Measurements from ENCODE around the gene PSMD1. TPM values are rescaled to one million over a fixed set of nuclear protein-coding genes. Genes with fewer than 3 reads are reported as not detected.

PSMD1 gene
- total and polyA plus RNA-seq, 2 experiments from 2014 or later = 102 to 106 TPM

DNA sequence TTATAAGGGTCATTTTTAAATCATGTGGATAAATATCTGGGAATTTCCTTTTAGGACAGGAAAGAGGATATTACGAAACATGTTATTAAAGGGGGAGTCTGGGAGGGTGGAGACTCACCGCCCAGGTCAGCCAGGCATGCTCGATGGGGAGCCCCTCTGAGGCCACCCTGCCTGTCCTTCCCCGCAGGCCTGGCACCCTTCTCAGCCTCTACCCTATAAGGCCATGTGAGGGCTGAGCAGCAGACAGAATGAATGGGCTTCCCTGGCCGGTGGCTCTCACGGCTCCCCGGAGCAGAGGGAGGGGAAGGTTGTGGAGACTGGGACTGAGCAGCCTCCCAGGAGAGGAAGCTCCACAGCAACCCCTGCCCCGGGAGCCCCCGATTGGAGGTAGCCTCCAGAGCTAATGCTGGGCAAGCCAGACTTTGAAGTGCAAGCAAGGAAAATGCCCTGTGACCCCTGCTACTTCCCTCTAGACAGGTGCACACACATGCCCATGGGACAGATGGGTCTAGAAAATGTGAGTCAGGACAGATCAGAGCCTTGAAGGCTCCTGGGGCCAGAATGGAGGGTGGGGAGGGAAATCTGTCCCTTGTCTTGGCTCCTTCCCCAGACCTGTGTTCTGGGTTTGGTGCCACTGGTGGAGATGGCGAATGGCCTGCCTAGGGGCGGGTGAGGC lies 128.5 kb downstream of the PSMD1 start:
- 0 out of 2 replicates have a peak, but pooled peaks cover 5% of the 10 kb centered on the region for H3F3A ChIP-seq (ENCODE audit: insufficient read depth)
- no peaks in the 10 kb centered on the region for H3K9me3 ChIP-seq (ENCODE audit: low read depth)
- WGBS, 2 experiments (ENCODE audit: low coverage in 1 of 2, low lambda C conversion rate in 2 of 2, missing lambda C conversion rate in 2 of 2) = 73 to 78% methylated on average over 10 to 11 of the region's 11 CpGs
- no peaks in the 10 kb centered on the region for H3K9me2 ChIP-seq (ENCODE audit: insufficient read depth)
- no peaks in the 10 kb centered on the region for H3K36me3 ChIP-seq (ENCODE audit: low read depth)
- no peaks in the 10 kb centered on the region for H4K20me1 ChIP-seq (ENCODE audit: insufficient read depth)
- no peak overlapping the region for H3K9ac ChIP-seq
- no peak overlapping the region for H3K4me2 ChIP-seq (ENCODE audit: unreplicated experiment)
- no peak overlapping the region for H3K4me3 ChIP-seq
- no peak for DNase-seq
- in situ Hi-C loops (cut with MboI) = no loop called here
- H3K79me2 ChIP-seq (ENCODE audit: insufficient read depth) = no peaks in the 10 kb centered on the region
- H3K27me3 ChIP-seq (replicated peaks; ENCODE audit: insufficient read depth) = no peaks in the 10 kb centered on the region
- H3K27ac ChIP-seq = no peak overlapping the region
- peaks cover 12% of the 10 kb centered on the region for H3K4me1 ChIP-seq (ENCODE audit: insufficient read depth)
- TF ChIP-seq EZH2phosphoT487 (IDR thresholded peaks at IDR 0.05; ENCODE audit: insufficient read depth, low read depth) (no peak), EZH2 (IDR thresholded peaks at IDR 0.05; ENCODE audit: insufficient read depth, poor library complexity, severe bottlenecking) (no peak)
- no peak overlapping the region for H2AFZ ChIP-seq

DNA sequence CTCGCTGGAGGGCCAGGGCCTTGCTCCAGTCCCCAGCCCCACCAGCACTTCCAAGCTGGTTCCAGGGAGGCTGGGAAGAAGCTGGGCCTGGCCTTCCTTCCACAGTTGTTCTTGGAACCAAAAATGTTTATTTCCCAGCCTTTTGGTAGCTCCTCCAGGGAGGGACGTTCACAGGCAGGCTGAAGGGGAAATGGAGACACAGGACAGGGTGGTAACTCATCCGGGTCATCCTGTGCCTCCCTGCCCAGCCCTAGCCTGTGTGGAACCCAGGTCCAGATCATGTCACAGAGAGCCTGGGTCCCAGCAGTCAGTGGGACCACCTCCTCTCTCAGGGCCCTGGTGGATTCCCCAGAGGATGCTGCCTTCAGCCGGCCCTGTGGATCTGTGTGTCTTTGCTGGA lies 129.2 kb downstream of the PSMD1 start:
- Histone ChIP-seq H3K9ac (no peak overlapping the region), H3K9me3 (ENCODE audit: low read depth) (no peaks in the 10 kb centered on the region), H4K20me1 (ENCODE audit: insufficient read depth) (no peaks in the 10 kb centered on the region), H3K27ac (no peak overlapping the region), H3K4me2 (ENCODE audit: unreplicated experiment) (no peak overlapping the region), H3K27me3 (replicated peaks; ENCODE audit: insufficient read depth) (no peaks in the 10 kb centered on the region), H3K36me3 (ENCODE audit: low read depth) (no peaks in the 10 kb centered on the region), H2AFZ (no peak overlapping the region), H3F3A (ENCODE audit: insufficient read depth) (0 out of 2 replicates have a peak, but pooled peaks cover 3% of the 10 kb centered on the region), H3K9me2 (ENCODE audit: insufficient read depth) (no peaks in the 10 kb centered on the region), H3K4me1 (ENCODE audit: insufficient read depth) (peaks cover 11% of the 10 kb centered on the region), H3K79me2 (ENCODE audit: insufficient read depth) (no peaks in the 10 kb centered on the region), H3K4me3 (no peak overlapping the region)
- TF ChIP-seq EZH2 (IDR thresholded peaks at IDR 0.05; ENCODE audit: insufficient read depth, poor library complexity, severe bottlenecking) (no peak), EZH2phosphoT487 (IDR thresholded peaks at IDR 0.05; ENCODE audit: insufficient read depth, low read depth) (no peak)
- in situ Hi-C loops (cut with MboI) = no loop called here
- DNase-seq = no peak
- WGBS, 2 experiments (ENCODE audit: low coverage in 1 of 2, low lambda C conversion rate in 2 of 2, missing lambda C conversion rate in 2 of 2) = 50 to 62% methylated on average over 4 of the region's 4 CpGs

GRCh38 chr2:231186325-231186724 lies 129.7 kb downstream of the PSMD1 start:
- in situ Hi-C loops (cut with MboI) = no loop called here
- Histone ChIP-seq H3F3A (ENCODE audit: insufficient read depth) (0 out of 2 replicates have a peak, but pooled peaks cover 3% of the 10 kb centered on the region), H3K79me2 (ENCODE audit: insufficient read depth) (no peaks in the 10 kb centered on the region), H3K4me3 (no peak overlapping the region), H3K27ac (no peak overlapping the region), H3K9me3 (ENCODE audit: low read depth) (no peaks in the 10 kb centered on the region), H4K20me1 (ENCODE audit: insufficient read depth) (no peaks in the 10 kb centered on the region), H3K36me3 (ENCODE audit: low read depth) (no peaks in the 10 kb centered on the region), H2AFZ (no peak overlapping the region), H3K9me2 (ENCODE audit: insufficient read depth) (no peaks in the 10 kb centered on the region), H3K27me3 (replicated peaks; ENCODE audit: insufficient read depth) (no peaks in the 10 kb centered on the region), H3K4me1 (ENCODE audit: insufficient read depth) (peaks cover 10% of the 10 kb centered on the region), H3K9ac (no peak overlapping the region), H3K4me2 (ENCODE audit: unreplicated experiment) (no peak overlapping the region)
- WGBS, 2 experiments (ENCODE audit: low coverage in 1 of 2, low lambda C conversion rate in 2 of 2, missing lambda C conversion rate in 2 of 2) = 93 to 94% methylated on average over 7 of the region's 7 CpGs
- no peak for DNase-seq
- no peak for TF ChIP-seq EZH2phosphoT487 (IDR thresholded peaks at IDR 0.05; ENCODE audit: insufficient read depth, low read depth)
- no peak for TF ChIP-seq EZH2 (IDR thresholded peaks at IDR 0.05; ENCODE audit: insufficient read depth, poor library complexity, severe bottlenecking)

DNA sequence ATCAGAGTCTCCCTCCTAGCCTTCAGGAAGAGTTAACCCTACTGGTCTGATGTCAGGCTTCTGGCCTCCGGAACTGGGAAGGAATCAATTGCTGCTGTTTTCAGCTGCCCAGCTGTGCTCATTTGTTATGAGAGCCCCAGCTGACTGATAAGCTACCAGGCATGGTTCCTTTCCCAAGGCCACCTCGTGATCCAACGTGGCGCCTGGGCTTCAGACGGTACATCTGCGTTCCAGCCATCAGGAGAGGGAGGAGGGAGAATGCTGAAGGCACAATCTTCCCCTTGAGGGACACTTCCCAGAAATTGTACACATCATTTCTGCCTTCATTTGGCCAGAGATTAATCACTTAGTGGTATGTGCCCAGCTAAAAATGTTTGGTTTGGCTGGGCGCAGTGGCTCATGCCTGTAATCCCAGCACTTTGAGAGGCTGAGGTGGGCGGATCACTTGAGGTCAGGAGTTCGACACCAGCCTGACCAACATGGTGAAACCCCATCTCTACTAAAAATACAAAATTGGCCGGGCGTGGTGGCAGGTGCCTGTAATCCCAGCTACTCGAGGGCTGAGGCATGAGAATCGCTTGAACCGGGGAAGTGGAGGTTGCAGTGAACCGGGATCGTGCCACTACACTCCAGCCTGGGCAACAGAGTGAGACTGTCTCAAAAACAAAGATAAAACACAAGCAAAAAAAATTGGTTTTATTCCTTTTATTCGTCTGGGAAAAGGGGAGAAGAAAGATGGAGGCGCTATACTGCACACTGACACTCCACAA lies 131.3 kb downstream of the PSMD1 start:
- H3K27ac ChIP-seq = no peak overlapping the region
- DNase-seq = peak; percentile 40
- peaks cover 6% of the 10 kb centered on the region; the same call in 1 of the 2 replicates for H3K4me1 ChIP-seq (ENCODE audit: insufficient read depth)
- no peaks in the 10 kb centered on the region for H3K36me3 ChIP-seq (ENCODE audit: low read depth)
- no peak overlapping the region for H3K9ac ChIP-seq
- in situ Hi-C loops (cut with MboI) = no loop called here
- H3K4me3 ChIP-seq = no peak overlapping the region
- TF ChIP-seq EZH2 (IDR thresholded peaks at IDR 0.05; ENCODE audit: insufficient read depth, poor library complexity, severe bottlenecking) = no peak
- no peaks in the 10 kb centered on the region for H3K9me3 ChIP-seq (ENCODE audit: low read depth)
- H4K20me1 ChIP-seq (ENCODE audit: insufficient read depth) = no peaks in the 10 kb centered on the region
- no peaks in the 10 kb centered on the region for H3K27me3 ChIP-seq (replicated peaks; ENCODE audit: insufficient read depth)
- H3F3A ChIP-seq (ENCODE audit: insufficient read depth) = 0 out of 2 replicates have a peak, but pooled peaks cover 3% of the 10 kb centered on the region
- H3K9me2 ChIP-seq (ENCODE audit: insufficient read depth) = no peaks in the 10 kb centered on the region
- H3K4me2 ChIP-seq (ENCODE audit: unreplicated experiment) = no peak overlapping the region
- WGBS, 2 experiments (ENCODE audit: low coverage in 1 of 2, low lambda C conversion rate in 2 of 2, missing lambda C conversion rate in 2 of 2) = 80 to 81% methylated on average over 18 of the region's 18 CpGs
- no peaks in the 10 kb centered on the region for H3K79me2 ChIP-seq (ENCODE audit: insufficient read depth)
- no peak overlapping the region for H2AFZ ChIP-seq

Data from GM23248 (cell line).